Adrenal gland (tissue), 12 donors: ENCODE measurements around the gene NCAPG2. TPM values are rescaled to one million over a fixed set of nuclear protein-coding genes. Genes with fewer than 3 reads are reported as not detected.

Experiments used
- DNase-seq, 7 donors: peaks; one replicate each; pipeline ENCODE4 v3.0.0-alpha.2; 2019 to 2020
- H3K27ac ChIP-seq, 5 donors: fragments of 200-600 bp; sonication (generic) in 4 of 5; 1 replicate in 3 of 5; 2 replicates in 2 of 5; pipeline versions ENCODE4 v1.5.1 to v1.8.0; 2016 to 2020; ENCODE audit warnings: mild to moderate bottlenecking in 1 of 5
- H3K27me3 ChIP-seq: fragments of 200-600 bp; 2 replicates; pipeline ENCODE4 v1.8.0; 2021
- H3K36me3 ChIP-seq, 2 donors: fragments of 200-600 bp; replicated peaks in 1 of 2; 1 replicate in 1 of 2; 2 replicates in 1 of 2; pipeline versions ENCODE4 v1.5.1 to v1.8.0; 2018 to 2022
- H3K4me1 ChIP-seq, 2 donors: fragments of 200-600 bp; replicated peaks in 1 of 2; 1 replicate in 1 of 2; 2 replicates in 1 of 2; pipeline versions ENCODE4 v1.5.1 to v1.8.0; 2018 to 2021
- H3K4me3 ChIP-seq, 4 donors: fragments of 200-600 bp; sonication (generic) in 3 of 4; one replicate each; pipeline ENCODE4 v1.5.1; 2016 to 2018
- H3K9me3 ChIP-seq, 3 donors: fragments of 200-600 bp; sonication (generic) in 1 of 3; replicated peaks in 1 of 3; 1 replicate in 2 of 3; 2 replicates in 1 of 3; pipeline versions ENCODE4 v1.5.1 to v1.8.0; 2016 to 2021
- POLR2A ChIP-seq, 2 donors: fragments of 450-650 bp; IDR thresholded peaks; one replicate each; pipeline ENCODE4 v1.6.1; 2017; ENCODE audit warnings: antibody characterized with exemption in 2 of 2, mild to moderate bottlenecking in 2 of 2, moderate library complexity in 1 of 2
- WGBS, 4 donors: extraction: QIAGEN DNeasy Blood & Tissue Kit in 2 of 4; methylation state at CpG; one replicate each; pipeline versions ENCODE4 v1.1.5 to v1.1.7; 2013 to 2017; 5-methylcytosine and 5-hydroxymethylcytosine counted together
- intact Hi-C, 2 donors: fragments of 100-400 bp; cut with DNase I; formaldehyde crosslinking; loops; one replicate each; pipeline versions ENCODE4 v1.14.1 to v1.15.0; 2022 to 2023
- polyA plus RNA-seq, 3 donors: library from polyadenylated mRNA; stranded (reverse); fragments of 200-250 nt in 2 of 3; fragments of 350-450 nt in 1 of 3; fragmentation: Illumina TruSeq in 1 of 3; extraction: RNeasy Lipid Tissue Mini Kit (QIAGEN cat#74804) in 1 of 3; gene quantifications; one replicate each; pipeline ENCODE4 v1.2.3, GENCODE V29; 2013 to 2014
- total RNA-seq, 9 donors: library from RNA; depleted of rRNA in 4 of 9; stranded (reverse); fragments of >200 nt in 4 of 9; fragments of 120-200 nt in 1 of 9; fragmentation: NEBNext Ultra II Directional in 1 of 9; extraction: Animal tissue kit (Norgen Biotek cat#: 25700) in 1 of 9; gene quantifications; one replicate each; pipeline versions ENCODE4 v1.1.0 to v1.2.4, GENCODE V29; 2013 to 2023
- TF ChIP-seq, protein P1 (sequence below), 6 experiments: fragments of 450-650 bp in 4 of 6; fragments of 200-600 bp in 2 of 6; sonication (generic) in 1 of 6; IDR thresholded peaks; 1 replicate in 5 of 6; 2 replicates in 1 of 6; pipeline versions ENCODE4 v1.5.1 to v1.8.0; 2016 to 2021; ENCODE audit warnings: antibody characterized with exemption in 6 of 6, mild to moderate bottlenecking in 2 of 6, moderate library complexity in 1 of 6
- donor health status: healthy with polysubstance abuse.
- donor health status: Bipolar disorder and iron deficiency.
- donor health status: DM: yes; HTN: yes; CAD: no.
- donor health status: DM: no; HTN: no; CAD: no.
- donor health status: DM: no; HTN: no; CAD: no.
- donor health status: DM: yes; HTN: yes; CAD: no.

The NCAPG2 gene
- total and polyA plus RNA-seq, 12 donors, result 1.6 to 11.6 (median 5.9) TPM

GRCh38 chr7:158606129-158606528, 98.5 kb downstream of the NCAPG2 start:
- Histone ChIP-seq H3K27ac (no peak overlapping the region), H3K4me3 (no peak overlapping the region), H3K36me3 (no peaks in the 10 kb centered on the region), H3K27me3 (no peaks in the 10 kb centered on the region), H3K4me1 (no peaks in the 10 kb centered on the region), H3K9me3 (no peaks in the 10 kb centered on the region)
- no peak for DNase-seq
- TF ChIP-seq, protein P1, sequence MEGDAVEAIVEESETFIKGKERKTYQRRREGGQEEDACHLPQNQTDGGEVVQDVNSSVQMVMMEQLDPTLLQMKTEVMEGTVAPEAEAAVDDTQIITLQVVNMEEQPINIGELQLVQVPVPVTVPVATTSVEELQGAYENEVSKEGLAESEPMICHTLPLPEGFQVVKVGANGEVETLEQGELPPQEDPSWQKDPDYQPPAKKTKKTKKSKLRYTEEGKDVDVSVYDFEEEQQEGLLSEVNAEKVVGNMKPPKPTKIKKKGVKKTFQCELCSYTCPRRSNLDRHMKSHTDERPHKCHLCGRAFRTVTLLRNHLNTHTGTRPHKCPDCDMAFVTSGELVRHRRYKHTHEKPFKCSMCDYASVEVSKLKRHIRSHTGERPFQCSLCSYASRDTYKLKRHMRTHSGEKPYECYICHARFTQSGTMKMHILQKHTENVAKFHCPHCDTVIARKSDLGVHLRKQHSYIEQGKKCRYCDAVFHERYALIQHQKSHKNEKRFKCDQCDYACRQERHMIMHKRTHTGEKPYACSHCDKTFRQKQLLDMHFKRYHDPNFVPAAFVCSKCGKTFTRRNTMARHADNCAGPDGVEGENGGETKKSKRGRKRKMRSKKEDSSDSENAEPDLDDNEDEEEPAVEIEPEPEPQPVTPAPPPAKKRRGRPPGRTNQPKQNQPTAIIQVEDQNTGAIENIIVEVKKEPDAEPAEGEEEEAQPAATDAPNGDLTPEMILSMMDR (IDR thresholded peaks at IDR 0.05), result no peak
- TF ChIP-seq POLR2A (IDR thresholded peaks at IDR 0.05), result no peak
- 82 to 98% (median 87%) methylated on average over 3 to 4 of the region's 4 CpGs for WGBS, 4 donors
- intact Hi-C loops, result no loop called here

DNA sequence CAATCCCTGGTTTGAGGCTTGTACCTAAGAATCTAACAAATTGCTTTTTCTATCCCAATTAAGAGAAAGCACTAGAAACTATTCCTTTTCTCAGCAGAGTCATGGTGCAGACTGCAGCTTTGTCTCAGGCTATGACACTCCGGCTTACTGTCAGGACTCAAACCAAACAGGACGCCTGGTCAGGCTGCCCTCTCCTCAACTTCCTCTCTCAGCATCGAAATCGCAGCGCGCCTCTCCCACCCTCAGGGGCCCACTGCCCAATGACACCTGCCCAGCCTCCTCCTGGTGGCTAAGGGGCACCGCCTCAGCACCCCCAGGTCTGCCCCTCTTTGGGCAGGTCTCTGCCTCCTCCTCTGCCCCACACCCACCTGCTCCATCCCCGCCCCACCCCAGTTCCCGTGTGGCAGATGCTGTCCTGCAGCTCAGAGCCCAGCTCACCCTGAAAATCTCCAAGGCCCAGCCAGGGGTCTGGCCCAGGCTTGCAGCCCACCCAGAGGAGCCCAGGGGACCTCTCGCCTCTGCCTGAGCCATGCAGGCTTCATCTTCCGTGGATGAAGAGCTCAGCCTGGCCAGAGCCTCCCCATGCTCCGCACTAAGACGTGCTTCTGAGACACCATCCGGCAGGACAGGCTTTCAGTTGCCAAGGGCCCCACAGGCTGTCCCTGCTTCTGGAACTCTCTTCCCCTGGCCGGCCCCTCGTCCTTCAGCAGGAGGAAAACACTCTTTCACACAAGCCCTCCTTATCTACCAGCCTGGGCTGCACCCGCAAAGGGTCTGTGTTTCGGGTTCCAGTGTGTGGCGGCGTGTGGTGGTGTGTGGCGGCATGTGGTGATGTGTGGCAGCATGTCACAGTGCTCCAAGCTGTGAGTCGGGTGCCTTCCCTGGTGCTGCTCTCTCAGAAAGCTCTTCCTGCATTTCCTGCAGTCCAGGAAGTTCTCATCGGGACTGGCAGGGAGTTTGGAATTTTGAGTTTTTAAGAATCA, 100.5 kb downstream of the NCAPG2 start:
- peak in 1 of 7 donors; percentile 35 for DNase-seq
- no peaks in the 10 kb centered on the region for H3K36me3 ChIP-seq
- H3K27me3 ChIP-seq, result no peaks in the 10 kb centered on the region
- WGBS, 4 donors, result 90 to 96% (median 93%) methylated on average over 18 to 23 of the region's 23 CpGs
- no peak overlapping the region for H3K4me3 ChIP-seq
- TF ChIP-seq, protein P1 (IDR thresholded peaks at IDR 0.05), result no peak
- no peak for TF ChIP-seq POLR2A (IDR thresholded peaks at IDR 0.05)
- intact Hi-C loops, result no loop called here
- no peaks in the 10 kb centered on the region for H3K4me1 ChIP-seq
- H3K9me3 ChIP-seq, result no peaks in the 10 kb centered on the region
- no peak overlapping the region for H3K27ac ChIP-seq

- DNase-seq, result peak in 1 of 7 donors; percentile 15
- 87 to 93% (median 91%) methylated on average over 16 to 22 of the region's 22 CpGs for WGBS, 4 donors
Measured at GRCh38 chr7:158602905-158603772, 101.5 kb downstream of the NCAPG2 start.

More at GRCh38 chr7:158602905-158603772, 101.5 kb downstream of the NCAPG2 start:
- Histone ChIP-seq H3K9me3 (no peaks in the 10 kb centered on the region), H3K36me3 (no peaks in the 10 kb centered on the region), H3K4me3 (no peak overlapping the region), H3K27me3 (no peaks in the 10 kb centered on the region), H3K27ac (no peak overlapping the region), H3K4me1 (no peaks in the 10 kb centered on the region)
- TF ChIP-seq, protein P1 (IDR thresholded peaks at IDR 0.05), result no peak
- TF ChIP-seq POLR2A (IDR thresholded peaks at IDR 0.05), result no peak
- intact Hi-C loops, result no loop called here
